HepG2 (cell line): ENCODE measurements around the gene IFT122. TPM values are rescaled to one million over a fixed set of nuclear protein-coding genes. Genes with fewer than 3 reads are reported as not detected.

Experiments used
- ERF ChIP-seq: IDR thresholded peaks from 2 replicates; pipeline ENCODE4 v1.6.1; 2018; ENCODE audit warnings: missing biosample characterization, missing genetic modification reagents
- GPN1 ChIP-seq: sonication (generic); formaldehyde crosslinking; IDR thresholded peaks from 2 replicates; pipeline ENCODE4 v1.5.1; 2020; ENCODE audit warnings: missing genetic modification reagents, borderline replicate concordance
- KLF11 ChIP-seq: IDR thresholded peaks from 2 replicates; pipeline ENCODE4 v1.6.1; 2016; ENCODE audit warnings: missing compliant biosample characterization
- MED13 ChIP-seq: sonication (generic); formaldehyde crosslinking; IDR thresholded peaks from 2 replicates; pipeline ENCODE4 v1.5.0; 2020; ENCODE audit warnings: missing genetic modification reagents
- MIXL1 ChIP-seq: IDR thresholded peaks from 2 replicates; pipeline ENCODE4 v1.6.1; 2016
- MTERF4 ChIP-seq: sonication (generic); formaldehyde crosslinking; IDR thresholded peaks from 2 replicates; pipeline ENCODE4 v1.8.0; 2023; ENCODE audit warnings: mild to moderate bottlenecking, missing genetic modification reagents
- NFIB ChIP-seq: sonication (generic); formaldehyde crosslinking; IDR thresholded peaks from 2 replicates; pipeline ENCODE4 v1.9.0; 2021; ENCODE audit warnings: missing genetic modification reagents, mild to moderate bottlenecking, borderline replicate concordance
- NR2C2 ChIP-seq: sonication (generic); formaldehyde crosslinking; IDR thresholded peaks from 2 replicates; pipeline ENCODE4 v1.4.0; 2020; ENCODE audit warnings: missing genetic modification reagents, mild to moderate bottlenecking, moderate library complexity, borderline replicate concordance
- POLR2A ChIP-seq, 2 experiments: IDR thresholded peaks; 2 replicates each; pipeline ENCODE4 v1.6.1; 2011; ENCODE audit warnings: low read depth in 2 of 2, low read length in 2 of 2, mild to moderate bottlenecking in 1 of 2, moderate library complexity in 1 of 2; ENCODE audit not compliant: insufficient read depth in 1 of 2
- SNAPC5 ChIP-seq: sonication (generic); formaldehyde crosslinking; IDR thresholded peaks from 2 replicates; pipeline ENCODE4 v1.8.1; 2023; ENCODE audit warnings: mild to moderate bottlenecking, missing genetic modification reagents, borderline replicate concordance
- SNRNP70 ChIP-seq: fragments of 200-400 bp; formaldehyde crosslinking; IDR thresholded peaks from 2 replicates; pipeline ENCODE4 v1.6.1; 2017; ENCODE audit warnings: mild to moderate bottlenecking, low read depth, low read length, moderate library complexity
- SPEN ChIP-seq: sonication (generic); formaldehyde crosslinking; IDR thresholded peaks from 2 replicates; pipeline ENCODE4 v1.5.1; 2020; ENCODE audit warnings: low read depth, mild to moderate bottlenecking, missing genetic modification reagents
- TBX2 ChIP-seq: sonication (generic); formaldehyde crosslinking; IDR thresholded peaks from 2 replicates; pipeline ENCODE4 v1.5.0; 2020; ENCODE audit warnings: missing genetic modification reagents, mild to moderate bottlenecking, borderline replicate concordance
- ZFP41 ChIP-seq: sonication (generic); formaldehyde crosslinking; IDR thresholded peaks from 2 replicates; pipeline ENCODE4 v1.4.0; 2020; ENCODE audit warnings: mild to moderate bottlenecking, missing genetic modification reagents, borderline replicate concordance
- ZNF280D ChIP-seq: sonication (generic); formaldehyde crosslinking; IDR thresholded peaks from 2 replicates; pipeline ENCODE4 v1.5.1; 2020; ENCODE audit warnings: mild to moderate bottlenecking, missing genetic modification reagents
- ZNF652 ChIP-seq: IDR thresholded peaks from 2 replicates; pipeline ENCODE4 v1.6.1; 2016; ENCODE audit warnings: low read depth, borderline replicate concordance
- polyA plus RNA-seq, 8 experiments: library from polyadenylated mRNA; depleted of rRNA in 3 of 8; stranded (reverse) in 7 of 8; unstranded in 1 of 8; fragments of >200 nt; fragmentation: Illumina TruSeq in 4 of 8; extraction: Trizol in 4 of 8; gene quantifications; 2 replicates each; pipeline versions ENCODE4 v1.2.1 to v1.2.3, GENCODE V29; 2011 to 2016; ENCODE audit warnings: low read depth in 4 of 8, missing spikeins in 1 of 8, mixed read lengths in 1 of 8; ENCODE audit not compliant: insufficient read depth in 1 of 8
- total RNA-seq, 5 experiments: library from RNA; depleted of rRNA; stranded (reverse); fragments of >200 nt; fragmentation: Illumina TruSeq; extraction: Trizol; gene quantifications; 2 replicates each; pipeline ENCODE4 v1.2.3, GENCODE V29; 2016; ENCODE audit warnings: low read depth in 1 of 5
- TF ChIP-seq, protein P1 (sequence below): sonication (generic); formaldehyde crosslinking; IDR thresholded peaks from 2 replicates; pipeline ENCODE4 v1.4.0; 2020; ENCODE audit warnings: missing genetic modification reagents; ENCODE audit errors: not compliant biosample characterization
- TF ChIP-seq, protein P2 (sequence below): sonication (generic); formaldehyde crosslinking; IDR thresholded peaks from 2 replicates; pipeline ENCODE4 v1.4.0; 2020; ENCODE audit warnings: missing genetic modification reagents

The IFT122 gene
- total and polyA plus RNA-seq, 2 of the 13 experiments (the other 11 are each of a cell fraction or from before 2014, with no cell fraction given), result 10.1 to 10.3 TPM

- TF ChIP-seq MTERF4 (CRISPR knock-in tag), result peak; percentile 55; the same call in 1 of the 2 replicates
- TF ChIP-seq, protein P1, sequence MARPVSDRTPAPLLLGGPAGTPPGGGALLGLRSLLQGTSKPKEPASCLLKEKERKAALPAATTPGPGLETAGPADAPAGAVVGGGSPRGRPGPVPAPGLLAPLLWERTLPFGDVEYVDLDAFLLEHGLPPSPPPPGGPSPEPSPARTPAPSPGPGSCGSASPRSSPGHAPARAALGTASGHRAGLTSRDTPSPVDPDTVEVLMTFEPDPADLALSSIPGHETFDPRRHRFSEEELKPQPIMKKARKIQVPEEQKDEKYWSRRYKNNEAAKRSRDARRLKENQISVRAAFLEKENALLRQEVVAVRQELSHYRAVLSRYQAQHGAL, result no peak
- 0 out of 2 replicates have a peak, but pooled peaks have one; percentile 70 for TF ChIP-seq GPN1 (CRISPR knock-in tag)
- TF ChIP-seq MED13 (CRISPR knock-in tag), result no peak
- TF ChIP-seq ZFP41, result no peak
- TF ChIP-seq SNAPC5 (CRISPR knock-in tag), result no peak
- peak; percentile 62 for TF ChIP-seq NR2C2
- no peak for TF ChIP-seq MIXL1 (CRISPR knock-in tag)
- no peak for TF ChIP-seq NFIB (CRISPR knock-in tag)
- peak; percentile 31; the same call in 1 of the 2 replicates for TF ChIP-seq SPEN (CRISPR knock-in tag)
- TF ChIP-seq ERF (CRISPR knock-in tag), result peak; percentile 18; the same call in 1 of the 2 replicates
- no peak for TF ChIP-seq SNRNP70
- TF ChIP-seq KLF11 (CRISPR knock-in tag), result no peak
- peak; percentile 64 to 69 for TF ChIP-seq POLR2A (IDR thresholded peaks at IDR 0.05; ENCODE audit: insufficient read depth in 1 of 2, low read depth in 2 of 2, low read length in 2 of 2)
- peak; percentile 60; the same call in 1 of the 2 replicates for TF ChIP-seq ZNF280D
- TF ChIP-seq TBX2, result peak; percentile 74
- no peak for TF ChIP-seq ZNF652 (CRISPR knock-in tag)
- TF ChIP-seq, protein P2, sequence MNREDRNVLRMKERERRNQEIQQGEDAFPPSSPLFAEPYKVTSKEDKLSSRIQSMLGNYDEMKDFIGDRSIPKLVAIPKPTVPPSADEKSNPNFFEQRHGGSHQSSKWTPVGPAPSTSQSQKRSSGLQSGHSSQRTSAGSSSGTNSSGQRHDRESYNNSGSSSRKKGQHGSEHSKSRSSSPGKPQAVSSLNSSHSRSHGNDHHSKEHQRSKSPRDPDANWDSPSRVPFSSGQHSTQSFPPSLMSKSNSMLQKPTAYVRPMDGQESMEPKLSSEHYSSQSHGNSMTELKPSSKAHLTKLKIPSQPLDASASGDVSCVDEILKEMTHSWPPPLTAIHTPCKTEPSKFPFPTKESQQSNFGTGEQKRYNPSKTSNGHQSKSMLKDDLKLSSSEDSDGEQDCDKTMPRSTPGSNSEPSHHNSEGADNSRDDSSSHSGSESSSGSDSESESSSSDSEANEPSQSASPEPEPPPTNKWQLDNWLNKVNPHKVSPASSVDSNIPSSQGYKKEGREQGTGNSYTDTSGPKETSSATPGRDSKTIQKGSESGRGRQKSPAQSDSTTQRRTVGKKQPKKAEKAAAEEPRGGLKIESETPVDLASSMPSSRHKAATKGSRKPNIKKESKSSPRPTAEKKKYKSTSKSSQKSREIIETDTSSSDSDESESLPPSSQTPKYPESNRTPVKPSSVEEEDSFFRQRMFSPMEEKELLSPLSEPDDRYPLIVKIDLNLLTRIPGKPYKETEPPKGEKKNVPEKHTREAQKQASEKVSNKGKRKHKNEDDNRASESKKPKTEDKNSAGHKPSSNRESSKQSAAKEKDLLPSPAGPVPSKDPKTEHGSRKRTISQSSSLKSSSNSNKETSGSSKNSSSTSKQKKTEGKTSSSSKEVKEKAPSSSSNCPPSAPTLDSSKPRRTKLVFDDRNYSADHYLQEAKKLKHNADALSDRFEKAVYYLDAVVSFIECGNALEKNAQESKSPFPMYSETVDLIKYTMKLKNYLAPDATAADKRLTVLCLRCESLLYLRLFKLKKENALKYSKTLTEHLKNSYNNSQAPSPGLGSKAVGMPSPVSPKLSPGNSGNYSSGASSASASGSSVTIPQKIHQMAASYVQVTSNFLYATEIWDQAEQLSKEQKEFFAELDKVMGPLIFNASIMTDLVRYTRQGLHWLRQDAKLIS (CRISPR knock-in tag), result no peak
Observed at GRCh38 chr3:129439817-129440617, at the start of gene IFT122, which contains the start of gene MBD4 (continued).
